Measurements from ENCODE around the gene IMMP2L. TPM values are rescaled to one million over a fixed set of nuclear protein-coding genes. Genes with fewer than 3 reads are reported as not detected.

The IMMP2L gene
- total and polyA plus RNA-seq, 2 of the 13 experiments (the other 11 are each of a cell fraction or from before 2014, with no cell fraction given): 7.8 to 16.9 TPM

GRCh38 chr7:111198255-111198654, 364.0 kb downstream of the IMMP2L start:
- in situ Hi-C loops (cut with HindIII; ENCODE audit: extremely low pct_ligation_motif_present, low pct_unique_long_range_greater_than_20kb) (no loop called here), intact Hi-C loops (cut with micrococcal nuclease; ENCODE audit: unreplicated experiment) (no loop called here)
- no peaks in the 10 kb centered on the region for H3K9me3 ChIP-seq (ENCODE audit: low read length)
- ATAC-seq (no peak), FAIRE-seq (no peak), DNase-seq (ENCODE audit: low spot score) (peak; percentile 16)
- peaks cover 1% of the 10 kb centered on the region for H3K4me1 ChIP-seq (ENCODE audit: insufficient read depth, low read length)
- no peak overlapping the region for H2AFZ ChIP-seq (ENCODE audit: low read length)
- no peak overlapping the region for H3K4me2 ChIP-seq (ENCODE audit: low read depth, low read length)
- ChIA-PET POLR2A (no interaction called here), CTCF (ENCODE audit: low intra/inter-chr PET ratio, low total read pairs) (no interaction called here)
- BruUV-seq (replicated peaks): no TSS peak
- H3K9ac ChIP-seq (ENCODE audit: insufficient read depth, low read depth, low read length): no peak overlapping the region
- H4K20me1 ChIP-seq (ENCODE audit: insufficient read depth, low read length): no peaks in the 10 kb centered on the region
- WGBS (ENCODE audit: low lambda C conversion rate): 83% methylated on average over 4 of the region's 4 CpGs
- no peak overlapping the region for H3K4me3 ChIP-seq (replicated peaks in 1 of 3; ENCODE audit: insufficient read depth in 1 of 3, low read depth in 2 of 3, low read length in 3 of 3)
- no peaks in the 10 kb centered on the region for H3K36me3 ChIP-seq (replicated peaks in 1 of 2; ENCODE audit: control insufficient read depth in 1 of 2, insufficient read depth in 2 of 2, low read length in 2 of 2)
- no peak overlapping the region for H3K27ac ChIP-seq (ENCODE audit: extremely low read length, insufficient read depth, low read length)
- H3K79me2 ChIP-seq (ENCODE audit: insufficient read depth, low read length): no peaks in the 10 kb centered on the region
- H3K27me3 ChIP-seq (ENCODE audit: control insufficient read depth in 1 of 2, insufficient read depth in 2 of 2, low read length in 2 of 2): no peaks in the 10 kb centered on the region
- TF ChIP-seq ZBTB40 (IDR thresholded peaks at IDR 0.05) (no peak), ZBTB40 (CRISPR knock-in tag; IDR thresholded peaks at IDR 0.05) (no peak), LRRFIP1 (CRISPR knock-in tag; conservative IDR thresholded peaks at IDR 0.05) (no peak), HHEX (CRISPR knock-in tag; IDR thresholded peaks at IDR 0.05) (no peak), ZNF574 (CRISPR knock-in tag; IDR thresholded peaks at IDR 0.05) (no peak), FOSL2 (CRISPR knock-in tag; IDR thresholded peaks at IDR 0.05) (no peak), ZFP91 (CRISPR knock-in tag; IDR thresholded peaks at IDR 0.05; ENCODE audit: borderline replicate concordance) (no peak), HNF4A (CRISPR knock-in tag; IDR thresholded peaks at IDR 0.05) (no peak), ZNF792 (CRISPR knock-in tag; IDR thresholded peaks at IDR 0.05) (no peak)

All from HepG2 (cell line).